ENCODE data around the gene DPH2.

The DPH2 gene

GRCh38 chr1:43930949-43931275 is 38.9 kb upstream of the DPH2 start:
- H3K36me3 ChIP-seq, result no peaks in the 10 kb centered on the region
- H3K4me3 ChIP-seq (ENCODE audit: low read depth, low read length), result no peak overlapping the region
- no peak for DNase-seq
- no peak overlapping the region for H3K27ac ChIP-seq
- TF ChIP-seq, protein P1, sequence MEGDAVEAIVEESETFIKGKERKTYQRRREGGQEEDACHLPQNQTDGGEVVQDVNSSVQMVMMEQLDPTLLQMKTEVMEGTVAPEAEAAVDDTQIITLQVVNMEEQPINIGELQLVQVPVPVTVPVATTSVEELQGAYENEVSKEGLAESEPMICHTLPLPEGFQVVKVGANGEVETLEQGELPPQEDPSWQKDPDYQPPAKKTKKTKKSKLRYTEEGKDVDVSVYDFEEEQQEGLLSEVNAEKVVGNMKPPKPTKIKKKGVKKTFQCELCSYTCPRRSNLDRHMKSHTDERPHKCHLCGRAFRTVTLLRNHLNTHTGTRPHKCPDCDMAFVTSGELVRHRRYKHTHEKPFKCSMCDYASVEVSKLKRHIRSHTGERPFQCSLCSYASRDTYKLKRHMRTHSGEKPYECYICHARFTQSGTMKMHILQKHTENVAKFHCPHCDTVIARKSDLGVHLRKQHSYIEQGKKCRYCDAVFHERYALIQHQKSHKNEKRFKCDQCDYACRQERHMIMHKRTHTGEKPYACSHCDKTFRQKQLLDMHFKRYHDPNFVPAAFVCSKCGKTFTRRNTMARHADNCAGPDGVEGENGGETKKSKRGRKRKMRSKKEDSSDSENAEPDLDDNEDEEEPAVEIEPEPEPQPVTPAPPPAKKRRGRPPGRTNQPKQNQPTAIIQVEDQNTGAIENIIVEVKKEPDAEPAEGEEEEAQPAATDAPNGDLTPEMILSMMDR (IDR thresholded peaks at IDR 0.05; ENCODE audit: low read depth, low read length), result no peak
- H3K27me3 ChIP-seq (ENCODE audit: insufficient read depth, low read depth, severe bottlenecking), result no peaks in the 10 kb centered on the region
- no peaks in the 10 kb centered on the region for H3K9me3 ChIP-seq (ENCODE audit: severe bottlenecking)

DNA sequence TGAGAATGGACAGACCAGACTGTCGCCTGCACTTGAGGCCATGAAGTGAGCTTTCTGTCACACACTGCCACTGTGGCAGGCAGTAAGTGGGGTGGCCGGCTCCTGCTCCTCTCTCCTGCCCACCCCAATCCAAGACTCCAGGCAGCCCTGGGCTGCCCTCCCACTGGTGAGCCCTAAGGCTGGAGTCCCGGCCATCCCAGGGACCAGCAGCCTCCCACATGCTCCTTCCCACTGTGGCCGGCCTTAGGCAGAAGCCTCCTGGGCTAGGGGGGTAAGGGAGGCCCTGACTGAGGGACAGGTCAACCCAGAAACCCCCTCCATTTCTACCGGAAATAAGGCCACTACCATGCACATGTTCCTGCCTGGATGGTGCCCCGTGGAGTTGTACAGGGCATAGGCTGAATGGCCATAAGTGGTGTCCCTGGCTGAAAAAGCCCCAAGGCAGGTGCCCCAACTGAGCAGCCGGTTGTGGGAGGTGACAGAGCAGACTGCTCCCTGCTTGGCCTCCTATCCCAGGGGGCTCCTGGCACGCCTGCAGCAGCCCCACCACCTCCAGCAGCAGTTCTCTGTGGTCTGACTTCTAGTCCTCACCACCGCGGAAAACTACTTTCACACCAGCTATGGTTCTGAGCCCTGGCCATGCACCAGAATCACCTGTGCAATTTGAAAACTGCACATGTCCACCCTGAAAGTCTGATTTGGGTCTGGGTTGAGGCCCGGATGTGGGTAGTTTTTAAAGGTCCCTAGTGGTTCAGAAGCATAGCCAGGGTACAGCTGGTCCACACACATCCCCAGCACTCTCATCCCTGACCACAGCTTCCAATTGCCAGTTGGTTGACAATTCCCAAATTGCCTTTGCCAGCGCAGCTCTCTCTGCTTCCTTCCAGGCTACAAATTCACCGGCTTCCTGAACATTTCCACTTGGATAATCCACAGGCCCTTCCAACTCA is 37.8 kb upstream of the DPH2 start:
- H3K27me3 ChIP-seq (ENCODE audit: insufficient read depth, low read depth, severe bottlenecking), result no peaks in the 10 kb centered on the region
- no peak overlapping the region for H3K27ac ChIP-seq
- DNase-seq, result no peak
- no peak overlapping the region for H3K4me3 ChIP-seq (ENCODE audit: low read depth, low read length)
- no peaks in the 10 kb centered on the region for H3K36me3 ChIP-seq
- TF ChIP-seq, protein P1 (IDR thresholded peaks at IDR 0.05; ENCODE audit: low read depth, low read length), result no peak
- H3K9me3 ChIP-seq (ENCODE audit: severe bottlenecking), result no peaks in the 10 kb centered on the region

- no peak overlapping the region for H3K4me3 ChIP-seq (ENCODE audit: low read depth, low read length)
- H3K36me3 ChIP-seq, result no peaks in the 10 kb centered on the region
- TF ChIP-seq, protein P1 (IDR thresholded peaks at IDR 0.05; ENCODE audit: low read depth, low read length), result no peak
- no peaks in the 10 kb centered on the region for H3K27me3 ChIP-seq (ENCODE audit: insufficient read depth, low read depth, severe bottlenecking)
- no peak overlapping the region for H3K27ac ChIP-seq
- no peaks in the 10 kb centered on the region for H3K9me3 ChIP-seq (ENCODE audit: severe bottlenecking)
- no peak for DNase-seq
Measured at GRCh38 chr1:43932786-43933385, 36.9 kb upstream of the DPH2 start.

DNA sequence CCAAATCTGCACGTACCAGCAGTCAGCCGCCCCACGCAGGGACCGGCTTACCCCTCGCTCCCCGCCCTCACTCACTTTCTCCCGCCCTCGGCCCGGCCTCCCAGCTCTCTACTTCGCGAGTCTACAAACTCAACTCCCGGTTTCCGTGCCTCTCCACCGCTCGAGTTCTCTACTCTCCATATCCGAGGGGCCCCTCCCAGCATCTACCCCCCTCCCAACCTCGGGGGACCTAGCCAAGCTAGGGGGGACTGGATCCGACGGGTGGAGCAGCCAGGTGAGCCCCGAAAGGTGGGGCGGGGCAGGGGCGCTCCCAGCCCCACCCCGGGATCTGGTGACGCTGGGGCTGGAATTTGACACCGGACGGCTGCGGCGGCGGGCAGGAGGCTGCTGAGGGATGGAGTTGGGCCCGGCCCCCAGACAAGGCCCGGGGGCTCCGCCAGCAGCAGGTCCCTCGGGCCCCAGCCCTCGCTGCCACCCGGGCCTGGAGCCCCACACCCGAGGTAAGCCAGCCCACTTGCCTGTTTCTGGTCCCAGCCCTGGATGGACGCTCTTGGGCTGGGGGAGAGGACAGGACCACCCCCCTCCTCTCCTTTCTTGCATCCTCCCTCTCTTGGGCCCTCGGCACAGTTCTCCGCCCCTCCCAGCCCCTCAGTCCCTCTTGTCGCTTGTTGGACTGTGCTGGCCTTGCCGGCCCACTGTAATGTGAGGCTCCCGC is 36.3 kb upstream of the DPH2 start, which contains the start of gene ARTN:
Gene ARTN (plus strand): TSS at position 416 of the 715 bp plus-strand sequence. CDS start 1,856 bp downstream, outside the sequence.
- H3K36me3 ChIP-seq, result no peaks in the 10 kb centered on the region
- H3K9me3 ChIP-seq (ENCODE audit: severe bottlenecking), result no peaks in the 10 kb centered on the region
- TF ChIP-seq, protein P1 (IDR thresholded peaks at IDR 0.05; ENCODE audit: low read depth, low read length), result no peak
- no peaks in the 10 kb centered on the region for H3K27me3 ChIP-seq (ENCODE audit: insufficient read depth, low read depth, severe bottlenecking)
- H3K27ac ChIP-seq, result no peak within 1 kb of the TSS
- no peak within 1 kb of the TSS for H3K4me3 ChIP-seq (ENCODE audit: low read depth, low read length)
- no peak for DNase-seq

- no peak overlapping the region for H3K4me3 ChIP-seq (ENCODE audit: low read depth, low read length)
- DNase-seq, result peak; percentile 87
- H3K27ac ChIP-seq, result no peak overlapping the region
Measured at GRCh38 chr1:43934101-43934985, 35.5 kb upstream of the DPH2 start.

More at GRCh38 chr1:43934101-43934985, 35.5 kb upstream of the DPH2 start:
- TF ChIP-seq, protein P1 (IDR thresholded peaks at IDR 0.05; ENCODE audit: low read depth, low read length), result peak; percentile 94
- no peaks in the 10 kb centered on the region for H3K36me3 ChIP-seq
- no peaks in the 10 kb centered on the region for H3K27me3 ChIP-seq (ENCODE audit: insufficient read depth, low read depth, severe bottlenecking)
- H3K9me3 ChIP-seq (ENCODE audit: severe bottlenecking), result no peaks in the 10 kb centered on the region

Data from WERI-Rb-1 (cell line).